ENCODE data around the gene THADA. TPM values are rescaled to one million over a fixed set of nuclear protein-coding genes. Genes with fewer than 3 reads are reported as not detected.

The THADA gene
- total RNA-seq, 1 donor from 2014 or later: 51.4 TPM

DNA sequence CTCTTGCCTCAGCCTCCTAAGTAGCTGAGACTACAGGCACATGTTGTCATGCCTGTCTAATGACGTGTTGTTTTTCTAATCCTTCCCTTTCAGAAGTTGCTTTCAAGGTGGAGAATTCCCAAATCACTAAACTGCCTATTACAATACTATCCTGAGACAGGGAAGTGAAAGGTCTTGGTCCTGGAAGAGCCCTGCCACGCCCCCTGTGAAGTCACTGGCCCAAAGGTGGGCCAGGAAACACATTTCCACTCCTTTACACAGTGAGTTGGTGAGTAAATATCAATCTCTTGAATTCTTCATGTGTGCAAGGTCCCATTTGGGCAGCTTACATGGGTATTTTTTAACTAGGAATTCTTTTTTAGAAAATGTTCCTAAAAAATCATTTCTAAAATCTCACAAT, 150.1 kb downstream of the THADA start:
- DNase-seq (no peak), ATAC-seq (ENCODE audit: low read depth) (no peak)
- H3K27ac Mint-ChIP-seq: no peak overlapping the region
- ChIA-PET CTCF (no interaction called here), POLR2A (no interaction called here)
- no peaks in the 10 kb centered on the region for H3K27me3 Mint-ChIP-seq
- H3K4me3 Mint-ChIP-seq: no peak overlapping the region
- TF ChIP-seq, protein P1, sequence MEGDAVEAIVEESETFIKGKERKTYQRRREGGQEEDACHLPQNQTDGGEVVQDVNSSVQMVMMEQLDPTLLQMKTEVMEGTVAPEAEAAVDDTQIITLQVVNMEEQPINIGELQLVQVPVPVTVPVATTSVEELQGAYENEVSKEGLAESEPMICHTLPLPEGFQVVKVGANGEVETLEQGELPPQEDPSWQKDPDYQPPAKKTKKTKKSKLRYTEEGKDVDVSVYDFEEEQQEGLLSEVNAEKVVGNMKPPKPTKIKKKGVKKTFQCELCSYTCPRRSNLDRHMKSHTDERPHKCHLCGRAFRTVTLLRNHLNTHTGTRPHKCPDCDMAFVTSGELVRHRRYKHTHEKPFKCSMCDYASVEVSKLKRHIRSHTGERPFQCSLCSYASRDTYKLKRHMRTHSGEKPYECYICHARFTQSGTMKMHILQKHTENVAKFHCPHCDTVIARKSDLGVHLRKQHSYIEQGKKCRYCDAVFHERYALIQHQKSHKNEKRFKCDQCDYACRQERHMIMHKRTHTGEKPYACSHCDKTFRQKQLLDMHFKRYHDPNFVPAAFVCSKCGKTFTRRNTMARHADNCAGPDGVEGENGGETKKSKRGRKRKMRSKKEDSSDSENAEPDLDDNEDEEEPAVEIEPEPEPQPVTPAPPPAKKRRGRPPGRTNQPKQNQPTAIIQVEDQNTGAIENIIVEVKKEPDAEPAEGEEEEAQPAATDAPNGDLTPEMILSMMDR (IDR thresholded peaks at IDR 0.05): no peak
- peaks cover 59% of the 10 kb centered on the region for H3K36me3 Mint-ChIP-seq (ENCODE audit: low read depth)
- peaks cover 2% of the 10 kb centered on the region for H3K9me3 Mint-ChIP-seq
- intact Hi-C loops (cut with micrococcal nuclease): no loop called here
- H3K4me1 Mint-ChIP-seq: no peaks in the 10 kb centered on the region

DNA sequence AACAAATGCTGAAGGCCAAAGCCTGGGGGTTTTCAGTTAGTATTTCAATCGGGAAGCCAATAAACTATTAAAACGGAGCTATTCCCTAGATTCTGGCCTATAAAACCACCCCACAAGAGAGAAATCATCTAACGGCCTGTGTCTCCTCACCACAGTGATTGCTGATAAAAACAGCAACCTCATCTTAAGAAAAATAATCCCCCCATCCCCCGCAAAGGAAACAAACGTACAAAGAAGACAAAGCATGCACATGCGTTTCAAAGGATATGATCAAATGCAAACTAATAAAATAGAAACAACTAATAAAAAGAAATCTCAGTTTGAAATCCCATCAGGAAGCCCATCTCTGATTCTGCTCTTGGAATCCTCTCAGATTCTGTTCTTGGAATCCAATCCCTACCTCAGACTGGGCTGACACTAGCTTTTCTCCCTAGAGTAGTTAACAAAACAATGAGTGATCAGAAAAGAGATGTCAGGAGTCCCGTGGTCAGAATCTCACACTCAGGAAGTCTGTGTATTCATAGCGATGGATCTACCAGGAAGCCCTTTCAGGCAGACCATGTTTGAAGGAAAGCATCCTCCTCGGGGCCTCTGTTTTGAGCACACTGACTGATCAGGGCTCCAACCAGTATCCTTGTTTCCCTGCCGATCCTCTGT, 150.7 kb downstream of the THADA start:
- TF ChIP-seq, protein P1 (IDR thresholded peaks at IDR 0.05): no peak
- ChIA-PET CTCF (no interaction called here), POLR2A (no interaction called here)
- no peaks in the 10 kb centered on the region for H3K9me3 Mint-ChIP-seq
- DNase-seq: no peak
- no peaks in the 10 kb centered on the region for H3K27me3 Mint-ChIP-seq
- no peak for ATAC-seq (ENCODE audit: low read depth)
- H3K27ac Mint-ChIP-seq: no peak overlapping the region
- H3K4me3 Mint-ChIP-seq: no peak overlapping the region
- H3K36me3 Mint-ChIP-seq (ENCODE audit: low read depth): peaks cover 56% of the 10 kb centered on the region
- no peaks in the 10 kb centered on the region for H3K4me1 Mint-ChIP-seq
- intact Hi-C loops (cut with micrococcal nuclease): no loop called here

DNA sequence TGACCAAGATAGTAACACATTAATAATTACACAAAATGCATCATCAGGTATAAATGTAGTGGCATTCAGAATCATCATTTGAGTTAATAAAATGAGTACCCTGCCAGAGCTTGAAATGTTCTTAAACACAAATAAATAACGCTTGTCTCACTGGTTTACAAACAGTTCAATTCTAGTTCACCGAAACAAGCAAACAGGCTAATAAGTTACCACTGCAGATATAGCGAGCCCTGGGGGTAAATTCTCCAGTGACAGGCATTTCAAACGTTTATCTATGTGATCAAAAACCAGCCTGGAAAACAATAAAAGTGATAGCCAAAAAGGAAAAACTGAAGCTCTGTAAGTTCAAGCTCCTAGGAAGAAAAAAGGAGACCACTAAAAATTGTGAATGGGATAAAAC, 152.6 kb downstream of the THADA start:
- no peak for ATAC-seq (ENCODE audit: low read depth)
- no peaks in the 10 kb centered on the region for H3K9me3 Mint-ChIP-seq
- ChIA-PET CTCF (interaction anchor here (0.5 to 1.6 kb wide), 2 partner anchors 41 to 583 kb away, joined by 3 read pairs; no protein-coding TSS in a partner anchor), POLR2A (no interaction called here)
- TF ChIP-seq, protein P1 (IDR thresholded peaks at IDR 0.05): no peak
- H3K4me1 Mint-ChIP-seq: no peaks in the 10 kb centered on the region
- intact Hi-C loops (cut with micrococcal nuclease): no loop called here
- H3K36me3 Mint-ChIP-seq (ENCODE audit: low read depth): peaks cover 45% of the 10 kb centered on the region
- no peaks in the 10 kb centered on the region for H3K27me3 Mint-ChIP-seq
- DNase-seq: no peak
- no peak overlapping the region for H3K4me3 Mint-ChIP-seq
- H3K27ac Mint-ChIP-seq: no peak overlapping the region

DNA sequence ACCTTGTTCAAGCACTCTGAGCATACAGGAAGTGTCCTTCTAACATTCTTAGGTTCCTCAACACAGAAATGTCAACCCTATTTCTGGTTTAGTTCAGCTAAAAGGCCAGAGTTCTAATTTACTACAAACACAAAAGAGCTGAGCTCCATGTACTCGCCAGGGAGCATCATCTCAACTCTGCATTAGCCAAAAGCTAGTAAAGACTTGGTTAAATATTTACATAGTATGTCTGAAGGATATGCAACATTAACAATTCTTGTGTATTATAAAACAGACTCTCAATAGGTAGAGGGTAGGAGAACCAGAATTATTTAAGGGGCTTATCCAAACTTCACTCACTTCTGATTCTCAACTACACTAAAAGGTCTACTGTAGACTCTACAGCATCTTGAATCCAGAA, 154.6 kb downstream of the THADA start:
- intact Hi-C loops (cut with micrococcal nuclease): no loop called here
- no peak for DNase-seq
- POLR2A ChIA-PET: no interaction called here
- Mint-ChIP-seq H3K36me3 (ENCODE audit: low read depth) (peaks cover 33% of the 10 kb centered on the region), H3K27me3 (no peaks in the 10 kb centered on the region), H3K27ac (no peak overlapping the region), H3K9me3 (no peaks in the 10 kb centered on the region), H3K4me1 (no peaks in the 10 kb centered on the region), H3K4me3 (no peak overlapping the region)
- TF ChIP-seq, protein P1 (IDR thresholded peaks at IDR 0.05): no peak
- CTCF ChIA-PET: no interaction called here
- ATAC-seq (ENCODE audit: low read depth): no peak

DNA sequence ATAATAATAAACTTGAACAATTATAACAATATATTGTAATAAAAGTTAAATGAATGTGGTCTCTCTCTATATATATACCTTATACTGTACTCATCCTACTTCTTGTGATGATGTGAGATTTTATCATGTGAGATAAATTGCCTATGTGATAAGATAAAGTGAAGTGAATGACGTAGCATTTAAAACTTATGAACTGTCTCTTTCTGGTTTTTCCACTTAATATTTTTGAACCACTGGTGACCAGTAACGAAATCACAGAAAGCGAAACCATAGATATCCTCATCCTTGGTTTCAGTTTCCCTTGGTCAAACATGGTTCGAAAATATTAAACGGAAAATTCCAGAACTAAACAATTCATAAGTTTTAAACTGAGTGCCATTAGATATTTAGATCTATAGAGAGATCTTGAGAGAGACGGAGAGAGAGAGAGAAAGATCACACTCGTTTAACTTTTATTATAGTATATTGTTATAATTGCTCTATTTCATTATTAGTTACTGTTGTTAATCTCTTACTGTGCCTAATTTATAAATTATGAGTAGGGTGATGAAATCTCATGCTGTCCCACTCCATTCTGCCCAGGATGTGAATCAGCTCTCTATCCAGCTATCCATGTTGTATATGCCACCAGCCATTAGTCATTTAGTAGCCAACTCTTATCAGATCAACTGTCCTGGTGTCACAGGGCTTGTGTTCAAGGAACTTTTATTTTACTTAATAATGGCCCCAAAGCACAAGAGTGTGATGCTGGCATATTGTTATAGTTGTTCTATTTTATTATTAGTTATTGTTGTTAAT, 156.8 kb downstream of the THADA start:
- TF ChIP-seq, protein P1 (IDR thresholded peaks at IDR 0.05): no peak
- Mint-ChIP-seq H3K27ac (no peak overlapping the region), H3K36me3 (ENCODE audit: low read depth) (peaks cover 26% of the 10 kb centered on the region), H3K27me3 (no peaks in the 10 kb centered on the region), H3K4me3 (no peak overlapping the region), H3K9me3 (no peaks in the 10 kb centered on the region), H3K4me1 (no peaks in the 10 kb centered on the region)
- ATAC-seq (ENCODE audit: low read depth) (no peak), DNase-seq (no peak)
- intact Hi-C loops (cut with micrococcal nuclease): no loop called here
- ChIA-PET CTCF (no interaction called here), POLR2A (no interaction called here)

Measured in activated B cell treated with CpG ODN at 0.5 μM for 24 hours (primary cell).